PFSK-1 (cell line): ENCODE measurements around the gene OR5J2.

Experiments used
- REST ChIP-seq, 2 experiments: IDR thresholded peaks; 2 replicates each; pipeline versions ENCODE4 v1.6.1 to v1.8.0; 2011 to 2012; ENCODE audit warnings: low read depth in 2 of 2, low read length in 2 of 2, control low read depth in 1 of 2, inconsistent platforms in 1 of 2, mild to moderate bottlenecking in 1 of 2, moderate library complexity in 1 of 2; ENCODE audit not compliant: insufficient read depth in 1 of 2
- TAF1 ChIP-seq: IDR thresholded peaks from 2 replicates; pipeline ENCODE4 v1.6.1; 2012; ENCODE audit warnings: low read length, control low read depth, borderline replicate concordance; ENCODE audit not compliant: insufficient read depth

- TF ChIP-seq REST (IDR thresholded peaks at IDR 0.05; ENCODE audit: insufficient read depth in 1 of 2, low read depth in 2 of 2, low read length in 2 of 2), result no peak
- TF ChIP-seq TAF1, result no peak
These were observed at the start of gene OR5J2 for GRCh38 chr11:56176318-56176717.
